Measurements from ENCODE around the gene TRPM5. TPM values are rescaled to one million over a fixed set of nuclear protein-coding genes. Genes with fewer than 3 reads are reported as not detected.

The TRPM5 gene
- polyA plus RNA-seq, 1 donor (not counting 4 experiments of a cell fraction or from before 2014, with no cell fraction given) = not detected

DNA sequence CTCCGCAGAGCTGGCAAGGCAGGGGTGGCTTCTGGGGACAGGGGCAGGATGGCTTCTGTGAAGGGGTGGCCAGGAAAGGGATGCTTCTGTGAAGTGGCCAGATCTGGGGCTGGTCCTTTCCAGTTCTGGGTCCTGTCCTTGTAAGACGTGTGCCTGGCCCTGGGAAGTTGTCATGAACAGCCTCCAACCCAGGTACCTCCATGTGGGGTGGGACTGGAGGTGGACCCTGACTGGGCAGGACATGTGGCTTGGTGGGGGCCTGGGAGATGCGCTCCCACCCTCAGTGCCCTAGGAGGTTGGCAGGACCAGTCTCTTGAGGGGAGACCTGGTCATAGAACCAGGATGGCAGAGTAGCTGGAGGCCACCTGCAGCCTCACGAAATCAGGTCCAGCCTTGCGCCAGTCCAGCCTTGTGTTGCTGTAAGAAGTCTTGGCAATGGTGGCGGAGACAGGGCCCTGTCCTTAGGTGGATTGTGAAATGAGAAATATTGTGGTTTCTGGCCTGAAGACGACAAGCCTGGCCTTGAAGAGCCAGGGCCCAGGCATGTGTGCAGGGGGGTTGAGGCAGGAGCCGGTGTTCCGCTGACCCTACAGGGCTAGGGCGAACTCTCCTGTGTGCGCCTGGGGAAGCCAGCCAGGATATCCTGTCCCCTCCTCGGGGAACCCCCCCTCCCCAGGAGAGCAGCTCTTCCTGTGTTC, 3.1 kb upstream of the TRPM5 start:
- H3K36me3 ChIP-seq (ENCODE audit: control insufficient read depth in 2 of 2, extremely low read depth in 1 of 2, insufficient read depth in 2 of 2, low read length in 2 of 2) = no peaks in the 10 kb centered on the region
- H3K4me2 ChIP-seq (ENCODE audit: control insufficient read depth, extremely low read depth, insufficient read depth, low read depth, low read length) = no peak overlapping the region
- DNase-seq (ENCODE audit: low read depth, low spot score) (no peak), FAIRE-seq (no peak)
- no peak overlapping the region for H3K4me3 ChIP-seq (ENCODE audit: control insufficient read depth in 2 of 3, extremely low read depth in 1 of 3, insufficient read depth in 2 of 3, low read depth in 1 of 3, low read length in 3 of 3)
- H3K9ac ChIP-seq (ENCODE audit: control insufficient read depth, extremely low read depth, insufficient read depth, low read length) = no peak overlapping the region
- no peaks in the 10 kb centered on the region for H3K4me1 ChIP-seq (ENCODE audit: control insufficient read depth, extremely low read depth, insufficient read depth, low read length)
- no peaks in the 10 kb centered on the region for H4K20me1 ChIP-seq (ENCODE audit: control insufficient read depth, extremely low read depth, insufficient read depth, low read length)
- no peaks in the 10 kb centered on the region for H3K9me1 ChIP-seq (ENCODE audit: control insufficient read depth, extremely low read depth, insufficient read depth, low read length)
- H3K79me2 ChIP-seq (ENCODE audit: control insufficient read depth, insufficient read depth, low read length) = no peaks in the 10 kb centered on the region
- H3K9me3 ChIP-seq (ENCODE audit: control insufficient read depth, low read depth, low read length) = no peaks in the 10 kb centered on the region
- TF ChIP-seq, protein P1, sequence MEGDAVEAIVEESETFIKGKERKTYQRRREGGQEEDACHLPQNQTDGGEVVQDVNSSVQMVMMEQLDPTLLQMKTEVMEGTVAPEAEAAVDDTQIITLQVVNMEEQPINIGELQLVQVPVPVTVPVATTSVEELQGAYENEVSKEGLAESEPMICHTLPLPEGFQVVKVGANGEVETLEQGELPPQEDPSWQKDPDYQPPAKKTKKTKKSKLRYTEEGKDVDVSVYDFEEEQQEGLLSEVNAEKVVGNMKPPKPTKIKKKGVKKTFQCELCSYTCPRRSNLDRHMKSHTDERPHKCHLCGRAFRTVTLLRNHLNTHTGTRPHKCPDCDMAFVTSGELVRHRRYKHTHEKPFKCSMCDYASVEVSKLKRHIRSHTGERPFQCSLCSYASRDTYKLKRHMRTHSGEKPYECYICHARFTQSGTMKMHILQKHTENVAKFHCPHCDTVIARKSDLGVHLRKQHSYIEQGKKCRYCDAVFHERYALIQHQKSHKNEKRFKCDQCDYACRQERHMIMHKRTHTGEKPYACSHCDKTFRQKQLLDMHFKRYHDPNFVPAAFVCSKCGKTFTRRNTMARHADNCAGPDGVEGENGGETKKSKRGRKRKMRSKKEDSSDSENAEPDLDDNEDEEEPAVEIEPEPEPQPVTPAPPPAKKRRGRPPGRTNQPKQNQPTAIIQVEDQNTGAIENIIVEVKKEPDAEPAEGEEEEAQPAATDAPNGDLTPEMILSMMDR (optimal IDR thresholded peaks at IDR 0.05 in 1 of 3, IDR thresholded peaks at IDR 0.05 in 1 of 3, conservative IDR thresholded peaks at IDR 0.05 in 1 of 3; ENCODE audit: extremely low read depth in 1 of 3, insufficient read depth in 2 of 3, low read length in 3 of 3) = no peak
- no peak for TF ChIP-seq EZH2 (IDR thresholded peaks at IDR 0.05; ENCODE audit: low read length)
- dilution Hi-C loops (cut with MboI; ENCODE audit: extremely low pct_ligation_motif_present, low sequenced_read_pairs) = no loop called here
- H2AFZ ChIP-seq (ENCODE audit: control insufficient read depth, low read length) = no peak overlapping the region
- no peak overlapping the region for H3K27ac ChIP-seq (ENCODE audit: control insufficient read depth, insufficient read depth, low read length)
- H3K27me3 ChIP-seq (ENCODE audit: control insufficient read depth, extremely low read depth, insufficient read depth, low read length) = peaks cover 49% of the 10 kb centered on the region

GRCh38 chr11:2446590-2447252, 2.4 kb upstream of the TRPM5 start:
- H3K27ac ChIP-seq (ENCODE audit: control insufficient read depth, insufficient read depth, low read length) = no peak overlapping the region
- no peak overlapping the region for H3K4me3 ChIP-seq (ENCODE audit: control insufficient read depth in 2 of 3, extremely low read depth in 1 of 3, insufficient read depth in 2 of 3, low read depth in 1 of 3, low read length in 3 of 3)
- no peaks in the 10 kb centered on the region for H3K36me3 ChIP-seq (ENCODE audit: control insufficient read depth in 2 of 2, extremely low read depth in 1 of 2, insufficient read depth in 2 of 2, low read length in 2 of 2)
- FAIRE-seq (no peak), DNase-seq (ENCODE audit: low read depth, low spot score) (no peak)
- H3K9ac ChIP-seq (ENCODE audit: control insufficient read depth, extremely low read depth, insufficient read depth, low read length) = no peak overlapping the region
- no peaks in the 10 kb centered on the region for H3K79me2 ChIP-seq (ENCODE audit: control insufficient read depth, insufficient read depth, low read length)
- no peak for TF ChIP-seq EZH2 (IDR thresholded peaks at IDR 0.05; ENCODE audit: low read length)
- TF ChIP-seq, protein P1 (optimal IDR thresholded peaks at IDR 0.05 in 1 of 3, IDR thresholded peaks at IDR 0.05 in 1 of 3, conservative IDR thresholded peaks at IDR 0.05 in 1 of 3; ENCODE audit: extremely low read depth in 1 of 3, insufficient read depth in 2 of 3, low read length in 3 of 3) = no peak
- dilution Hi-C loops (cut with MboI; ENCODE audit: extremely low pct_ligation_motif_present, low sequenced_read_pairs) = no loop called here
- H2AFZ ChIP-seq (ENCODE audit: control insufficient read depth, low read length) = no peak overlapping the region
- no peak overlapping the region for H3K4me2 ChIP-seq (ENCODE audit: control insufficient read depth, extremely low read depth, insufficient read depth, low read depth, low read length)
- peaks cover 43% of the 10 kb centered on the region for H3K27me3 ChIP-seq (ENCODE audit: control insufficient read depth, extremely low read depth, insufficient read depth, low read length)
- H3K4me1 ChIP-seq (ENCODE audit: control insufficient read depth, extremely low read depth, insufficient read depth, low read length) = no peaks in the 10 kb centered on the region
- no peaks in the 10 kb centered on the region for H4K20me1 ChIP-seq (ENCODE audit: control insufficient read depth, extremely low read depth, insufficient read depth, low read length)
- no peaks in the 10 kb centered on the region for H3K9me1 ChIP-seq (ENCODE audit: control insufficient read depth, extremely low read depth, insufficient read depth, low read length)
- H3K9me3 ChIP-seq (ENCODE audit: control insufficient read depth, low read depth, low read length) = no peaks in the 10 kb centered on the region
